Colonic mucosa (tissue), 4 donors: ENCODE results near the gene BRPF1. TPM values are rescaled to one million over a fixed set of nuclear protein-coding genes. Genes with fewer than 3 reads are reported as not detected.

Experiments used
- DNase-seq: peaks from one replicate; pipeline ENCODE4 v3.0.0-alpha.2; 2020
- H3K27ac ChIP-seq: fragments of 200-600 bp; one replicate; pipeline ENCODE4 v1.8.0; 2021
- H3K27me3 ChIP-seq: fragments of 200-600 bp; one replicate; pipeline ENCODE4 v1.8.0; 2021
- H3K36me3 ChIP-seq: fragments of 200-600 bp; one replicate; pipeline ENCODE4 v1.8.0; 2021
- H3K4me1 ChIP-seq: fragments of 200-600 bp; one replicate; pipeline ENCODE4 v1.8.0; 2021; ENCODE audit warnings: mild to moderate bottlenecking
- H3K4me3 ChIP-seq: fragments of 200-600 bp; one replicate; pipeline ENCODE4 v1.8.0; 2021
- H3K9ac ChIP-seq, 2 donors: one replicate each; pipeline ENCODE4 v1.7.0; 2013; ENCODE audit warnings: control low read depth in 2 of 2, low read depth in 2 of 2, low read length in 2 of 2
- H3K9me3 ChIP-seq: fragments of 200-600 bp; one replicate; pipeline ENCODE4 v1.8.0; 2021
- intact Hi-C: fragments of 100-400 bp; cut with DNase I; formaldehyde crosslinking; loops from one replicate; pipeline ENCODE4 v1.14.1; 2022
- total RNA-seq, 2 donors: library from RNA; stranded (reverse); fragmentation: NEBNext Ultra II Directional in 1 of 2; extraction: Animal tissue kit (Norgen Biotek cat#: 25700) in 1 of 2; gene quantifications; one replicate each; pipeline ENCODE4 v1.2.1, GENCODE V29; 2021
- TF ChIP-seq, protein P1 (sequence below): fragments of 200-600 bp; IDR thresholded peaks from one replicate; pipeline ENCODE4 v1.8.0; 2022; ENCODE audit warnings: antibody characterized with exemption, mild to moderate bottlenecking
- donor health status: healthy.
- donor health status: DM: no; HTN: no; CAD: no.
- donor health status: DM: no; HTN: no; CAD: no.

The BRPF1 gene
- total RNA-seq, 2 donors from 2014 or later, result 13.6 to 18.7 TPM

DNA sequence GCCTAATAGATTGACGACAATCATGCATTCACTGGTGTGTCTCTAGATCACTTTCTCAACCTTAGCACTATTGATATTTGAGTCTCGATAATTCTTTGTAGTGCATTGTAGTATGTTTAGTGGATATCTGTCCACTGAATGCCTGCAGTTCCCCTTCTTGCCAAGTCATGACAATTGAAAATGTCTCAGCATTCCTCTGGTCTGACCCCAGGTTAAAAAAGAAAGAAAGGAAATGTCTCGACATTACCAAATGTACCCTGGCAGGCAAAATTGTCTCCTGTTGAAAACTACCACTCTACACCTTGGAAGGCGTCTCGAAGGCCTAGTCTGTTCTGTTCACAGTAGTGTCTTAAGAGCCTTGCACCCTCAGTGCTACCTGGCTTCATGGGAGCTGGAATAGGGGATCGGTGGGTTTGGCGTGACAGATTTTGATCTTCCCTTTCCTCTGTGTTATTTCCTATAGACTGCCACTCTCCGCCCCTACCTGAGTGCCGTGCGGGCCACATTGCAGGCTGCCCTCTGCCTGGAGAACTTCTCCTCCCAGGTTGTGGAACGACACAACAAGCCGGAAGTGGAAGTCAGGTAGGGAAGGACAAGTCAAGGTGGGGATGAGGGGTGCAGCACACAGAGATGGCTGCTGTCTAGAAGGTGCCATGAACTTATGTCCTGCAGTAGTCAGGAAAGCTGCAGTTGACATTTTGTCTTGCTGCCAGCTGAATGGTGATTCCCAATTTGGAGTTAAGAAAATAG lies 65.8 kb downstream of the BRPF1 start:
- DNase-seq, result no peak
- H3K36me3 ChIP-seq, result peaks cover 29% of the 10 kb centered on the region
- intact Hi-C loops, result no loop called here

More for the DNA sequence above, 65.8 kb downstream of the BRPF1 start:
- Histone ChIP-seq H3K4me1 (peaks cover 4% of the 10 kb centered on the region), H3K9ac (no peak overlapping the region), H3K27ac (no peak overlapping the region), H3K27me3 (no peaks in the 10 kb centered on the region), H3K9me3 (no peaks in the 10 kb centered on the region), H3K4me3 (no peak overlapping the region)
- TF ChIP-seq, protein P1, sequence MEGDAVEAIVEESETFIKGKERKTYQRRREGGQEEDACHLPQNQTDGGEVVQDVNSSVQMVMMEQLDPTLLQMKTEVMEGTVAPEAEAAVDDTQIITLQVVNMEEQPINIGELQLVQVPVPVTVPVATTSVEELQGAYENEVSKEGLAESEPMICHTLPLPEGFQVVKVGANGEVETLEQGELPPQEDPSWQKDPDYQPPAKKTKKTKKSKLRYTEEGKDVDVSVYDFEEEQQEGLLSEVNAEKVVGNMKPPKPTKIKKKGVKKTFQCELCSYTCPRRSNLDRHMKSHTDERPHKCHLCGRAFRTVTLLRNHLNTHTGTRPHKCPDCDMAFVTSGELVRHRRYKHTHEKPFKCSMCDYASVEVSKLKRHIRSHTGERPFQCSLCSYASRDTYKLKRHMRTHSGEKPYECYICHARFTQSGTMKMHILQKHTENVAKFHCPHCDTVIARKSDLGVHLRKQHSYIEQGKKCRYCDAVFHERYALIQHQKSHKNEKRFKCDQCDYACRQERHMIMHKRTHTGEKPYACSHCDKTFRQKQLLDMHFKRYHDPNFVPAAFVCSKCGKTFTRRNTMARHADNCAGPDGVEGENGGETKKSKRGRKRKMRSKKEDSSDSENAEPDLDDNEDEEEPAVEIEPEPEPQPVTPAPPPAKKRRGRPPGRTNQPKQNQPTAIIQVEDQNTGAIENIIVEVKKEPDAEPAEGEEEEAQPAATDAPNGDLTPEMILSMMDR, result no peak

Other genes starting within 250 kb of the BRPF1 start
- gene LHFPL4, start 177.9 kb upstream of the BRPF1 start, total RNA-seq, result 1 to 10 TPM in 1 of 2 donors, under 1 TPM in 1; 0.05 to 1.2 TPM
- gene MTMR14, start 82.2 kb upstream of the BRPF1 start, total RNA-seq, result 10 to 100 TPM; 35.9 to 36.3 TPM
- gene CPNE9, start 27.9 kb upstream of the BRPF1 start, total RNA-seq, result not detected
- gene OGG1, start 18.2 kb downstream of the BRPF1 start, total RNA-seq, result 10 to 100 TPM; 19.1 to 24.9 TPM
- gene CAMK1, start 38.2 kb downstream of the BRPF1 start, total RNA-seq, result 10 to 100 TPM in 1 of 2 donors, 1 to 10 TPM in 1; 7.8 to 16.5 TPM
- 10 to 100 TPM; 60.1 to 66.4 TPM for gene TADA3, start 60.7 kb downstream of the BRPF1 start, total RNA-seq
- gene ARPC4, start 61.3 kb downstream of the BRPF1 start, total RNA-seq, result 100 to 1,000 TPM; 221 to 228 TPM
- gene TTLL3, start 78.5 kb downstream of the BRPF1 start, total RNA-seq, result 10 to 100 TPM; 25.0 to 28.7 TPM
- 10 to 100 TPM; 24.8 to 42.9 TPM for gene RPUSD3, start 112.3 kb downstream of the BRPF1 start, total RNA-seq
- gene CIDEC, start 148.5 kb downstream of the BRPF1 start, total RNA-seq, result 1 to 10 TPM; 4.5 to 8.9 TPM
- 10 to 100 TPM; 43.7 to 51.2 TPM for gene JAGN1, start 158.9 kb downstream of the BRPF1 start, total RNA-seq
- 10 to 100 TPM; 66.4 to 71.4 TPM for gene IL17RE, start 171.1 kb downstream of the BRPF1 start, total RNA-seq
- gene IL17RC, start 185.4 kb downstream of the BRPF1 start, total RNA-seq, result 10 to 100 TPM; 21.2 to 26.8 TPM
- 10 to 100 TPM; 23.3 to 40.4 TPM for gene CRELD1, start 202.1 kb downstream of the BRPF1 start, total RNA-seq
- 1 to 10 TPM in 1 of 2 donors, under 1 TPM in 1; 0.96 to 1.1 TPM for gene PRRT3, start 220.7 kb downstream of the BRPF1 start, total RNA-seq